Prostate gland (tissue), 2 donors: ENCODE measurements around the gene ADRM1. TPM values are rescaled to one million over a fixed set of nuclear protein-coding genes. Genes with fewer than 3 reads are reported as not detected.

Experiments used
- DNase-seq: peaks from one replicate; pipeline ENCODE4 v3.0.0-alpha.2; 2019; ENCODE audit warnings: low spot score
- H3K27ac ChIP-seq, 2 donors: fragments of 200-600 bp; sonication (generic); 2 replicates each; pipeline ENCODE4 v1.5.1; 2017 to 2019
- H3K27me3 ChIP-seq: fragments of 200-600 bp; sonication (generic); replicated peaks from 2 replicates; pipeline ENCODE4 v1.5.1; 2019; ENCODE audit not compliant: insufficient read depth
- H3K36me3 ChIP-seq, 2 donors: fragments of 200-600 bp; sonication (generic); 1 replicate in 1 of 2; 2 replicates in 1 of 2; pipeline versions ENCODE4 v1.5.1 to v1.8.1; 2017 to 2019
- H3K4me1 ChIP-seq: fragments of 200-600 bp; sonication (generic); replicated peaks from 2 replicates; pipeline ENCODE4 v1.5.1; 2019
- H3K4me3 ChIP-seq, 2 donors: fragments of 200-600 bp; sonication (generic); 2 replicates each; pipeline ENCODE4 v1.5.1; 2017 to 2019
- H3K9me3 ChIP-seq: fragments of 200-600 bp; sonication (generic); 2 replicates; pipeline ENCODE4 v1.5.1; 2017
- POLR2A ChIP-seq: fragments of 450-650 bp; IDR thresholded peaks from one replicate; pipeline ENCODE4 v1.6.1; 2016; ENCODE audit warnings: antibody characterized with exemption, mild to moderate bottlenecking
- POLR2AphosphoS5 ChIP-seq: sonication (generic); formaldehyde crosslinking; IDR thresholded peaks from one replicate; pipeline ENCODE4 v1.6.1; 2017; ENCODE audit warnings: antibody characterized with exemption
- WGBS: methylation state at CpG from one replicate; pipeline ENCODE4 v1.1.5; 2018; 5-methylcytosine and 5-hydroxymethylcytosine counted together
- intact Hi-C: fragments of 100-400 bp; cut with DNase I; formaldehyde crosslinking; loops from one replicate; pipeline ENCODE4 v1.14.2; 2022
- total RNA-seq, 2 donors: library from RNA; depleted of rRNA; stranded (reverse); fragments of >200 nt; gene quantifications; one replicate each; pipeline ENCODE4 v1.1.0, GENCODE V29; 2016
- TF ChIP-seq, protein P1 (sequence below), 4 experiments: fragments of 200-600 bp in 2 of 4; fragments of 450-650 bp in 2 of 4; sonication (generic) in 2 of 4; IDR thresholded peaks; 1 replicate in 3 of 4; 2 replicates in 1 of 4; pipeline ENCODE4 v1.5.1; 2016 to 2019; ENCODE audit warnings: antibody characterized with exemption in 4 of 4, mild to moderate bottlenecking in 2 of 4, moderate library complexity in 2 of 4

ADRM1 gene
- total RNA-seq, 2 donors from 2014 or later: 149 to 207 TPM

DNA sequence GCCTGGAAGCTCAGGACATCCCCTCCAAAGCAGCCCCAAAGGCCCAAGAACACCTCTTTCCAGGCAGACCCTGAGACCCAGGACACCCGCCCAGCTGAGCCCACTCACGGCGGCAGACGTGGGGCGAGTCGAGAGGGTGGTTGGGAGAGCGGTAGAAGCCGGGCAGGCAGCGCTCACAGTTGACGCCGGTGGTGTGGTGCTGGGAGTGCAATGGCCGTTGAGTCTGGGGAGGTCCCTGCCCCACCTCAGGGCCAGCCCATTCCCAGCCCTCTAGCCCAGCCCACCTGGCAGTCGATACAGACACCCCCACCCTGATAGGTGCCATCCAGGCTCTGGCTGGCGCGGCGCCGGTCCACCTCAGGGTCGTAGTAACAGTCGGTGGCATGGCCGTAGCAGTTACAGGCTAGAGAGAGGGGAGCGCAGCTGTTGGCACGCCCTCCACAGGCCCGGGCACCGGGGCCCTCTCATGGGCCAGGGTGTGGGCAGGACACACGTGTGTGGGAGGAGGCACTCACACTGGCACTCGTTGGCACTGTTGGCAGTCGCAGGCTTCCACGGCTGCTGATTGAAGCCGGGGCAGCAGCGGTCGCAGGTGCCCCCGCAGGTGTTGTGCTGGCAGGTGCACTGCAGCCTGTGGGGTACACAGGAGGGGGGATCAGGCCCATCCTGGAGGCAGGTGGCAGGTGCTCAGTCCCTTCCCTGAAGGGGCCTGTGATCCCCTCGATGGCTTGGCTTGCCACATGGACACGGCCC, 43.8 kb downstream of the ADRM1 start:
- TF ChIP-seq, protein P1, sequence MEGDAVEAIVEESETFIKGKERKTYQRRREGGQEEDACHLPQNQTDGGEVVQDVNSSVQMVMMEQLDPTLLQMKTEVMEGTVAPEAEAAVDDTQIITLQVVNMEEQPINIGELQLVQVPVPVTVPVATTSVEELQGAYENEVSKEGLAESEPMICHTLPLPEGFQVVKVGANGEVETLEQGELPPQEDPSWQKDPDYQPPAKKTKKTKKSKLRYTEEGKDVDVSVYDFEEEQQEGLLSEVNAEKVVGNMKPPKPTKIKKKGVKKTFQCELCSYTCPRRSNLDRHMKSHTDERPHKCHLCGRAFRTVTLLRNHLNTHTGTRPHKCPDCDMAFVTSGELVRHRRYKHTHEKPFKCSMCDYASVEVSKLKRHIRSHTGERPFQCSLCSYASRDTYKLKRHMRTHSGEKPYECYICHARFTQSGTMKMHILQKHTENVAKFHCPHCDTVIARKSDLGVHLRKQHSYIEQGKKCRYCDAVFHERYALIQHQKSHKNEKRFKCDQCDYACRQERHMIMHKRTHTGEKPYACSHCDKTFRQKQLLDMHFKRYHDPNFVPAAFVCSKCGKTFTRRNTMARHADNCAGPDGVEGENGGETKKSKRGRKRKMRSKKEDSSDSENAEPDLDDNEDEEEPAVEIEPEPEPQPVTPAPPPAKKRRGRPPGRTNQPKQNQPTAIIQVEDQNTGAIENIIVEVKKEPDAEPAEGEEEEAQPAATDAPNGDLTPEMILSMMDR (IDR thresholded peaks at IDR 0.05): no peak

DNA sequence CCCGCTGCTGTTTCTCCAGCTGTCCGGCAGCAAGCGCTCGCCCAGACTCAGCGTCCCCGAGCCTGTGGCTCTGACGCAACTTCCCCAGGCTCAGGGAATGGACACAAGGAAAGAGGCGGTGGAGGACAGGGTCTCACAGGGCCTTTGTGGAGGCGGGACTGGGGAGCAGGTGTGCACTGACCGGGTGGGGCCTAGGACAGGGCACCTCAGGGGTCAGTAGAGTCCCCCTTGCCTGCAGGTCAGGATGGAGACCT, 44.3 kb downstream of the ADRM1 start:
- intact Hi-C loops: no loop called here
- Histone ChIP-seq H3K9me3 (no peaks in the 10 kb centered on the region), H3K4me1 (peaks cover 7% of the 10 kb centered on the region), H3K36me3 (peaks cover 0 to 6% of the 10 kb centered on the region in 2 donors), H3K27me3 (no peaks in the 10 kb centered on the region), H3K27ac (no peak overlapping the region), H3K4me3 (no peak overlapping the region)
- DNase-seq: no peak
- WGBS: 93% methylated on average over 10 of the region's 10 CpGs
- no peak for TF ChIP-seq POLR2A
- TF ChIP-seq, protein P1 (IDR thresholded peaks at IDR 0.05): no peak
- no peak for TF ChIP-seq POLR2AphosphoS5

More for the DNA sequence above, 43.8 kb downstream of the ADRM1 start:
- WGBS: 84% methylated on average over 32 of the region's 34 CpGs
- no peaks in the 10 kb centered on the region for H3K9me3 ChIP-seq
- DNase-seq: no peak
- no peak overlapping the region for H3K4me3 ChIP-seq
- intact Hi-C loops: no loop called here
- H3K27ac ChIP-seq: no peak overlapping the region
- peaks cover 7% of the 10 kb centered on the region for H3K4me1 ChIP-seq
- peaks cover 0 to 4% of the 10 kb centered on the region in 2 donors for H3K36me3 ChIP-seq
- H3K27me3 ChIP-seq: no peaks in the 10 kb centered on the region

GRCh38 chr20:62347445-62347844, 44.6 kb downstream of the ADRM1 start:
- WGBS: 76% methylated on average over 6 of the region's 9 CpGs
- no peak overlapping the region for H3K27ac ChIP-seq
- intact Hi-C loops: no loop called here
- TF ChIP-seq, protein P1 (IDR thresholded peaks at IDR 0.05): no peak
- no peak for TF ChIP-seq POLR2A
- H3K36me3 ChIP-seq: peaks cover 0 to 6% of the 10 kb centered on the region in 2 donors
- peaks cover 7% of the 10 kb centered on the region for H3K4me1 ChIP-seq
- no peak for DNase-seq
- no peak overlapping the region for H3K4me3 ChIP-seq
- H3K9me3 ChIP-seq: no peaks in the 10 kb centered on the region
- H3K27me3 ChIP-seq: no peaks in the 10 kb centered on the region

GRCh38 chr20:62348604-62349003, 45.8 kb downstream of the ADRM1 start:
- peaks cover 0 to 6% of the 10 kb centered on the region in 2 donors for H3K36me3 ChIP-seq
- TF ChIP-seq POLR2AphosphoS5 (no peak), POLR2A (no peak)
- TF ChIP-seq, protein P1 (IDR thresholded peaks at IDR 0.05): no peak
- H3K4me1 ChIP-seq: peaks cover 15% of the 10 kb centered on the region
- no peak overlapping the region for H3K4me3 ChIP-seq
- no peak for DNase-seq
- no peak overlapping the region for H3K27ac ChIP-seq
- WGBS: 100% methylated on average over 1 of the region's 1 CpG
- intact Hi-C loops: no loop called here
- no peaks in the 10 kb centered on the region for H3K27me3 ChIP-seq
- no peaks in the 10 kb centered on the region for H3K9me3 ChIP-seq

- Histone ChIP-seq H3K4me1 (peaks cover 21% of the 10 kb centered on the region), H3K4me3 (no peak overlapping the region), H3K36me3 (peaks cover 0 to 6% of the 10 kb centered on the region in 2 donors), H3K27ac (no peak overlapping the region), H3K9me3 (no peaks in the 10 kb centered on the region), H3K27me3 (no peaks in the 10 kb centered on the region)
- WGBS: 46% methylated on average over 6 of the region's 7 CpGs
- DNase-seq: no peak
- TF ChIP-seq, protein P1 (IDR thresholded peaks at IDR 0.05): no peak
- no peak for TF ChIP-seq POLR2A
- no peak for TF ChIP-seq POLR2AphosphoS5
- intact Hi-C loops: no loop called here
These were observed 46.8 kb downstream of the ADRM1 start for GRCh38 chr20:62349556-62350097.
